GM19372 (cell line): Measurements from ENCODE around the gene SHC2.
A peak's percentile ranks its signal among the peaks of the same experiment; 100 is the strongest.

ENCODE experiments used
- ATAC-seq: cut with Tn5 transposase; IDR thresholded peaks from one replicate; pipeline ENCODE4 v1.9.1; 2021; ENCODE audit warnings: mild to moderate bottlenecking, low read depth, moderate library complexity; ENCODE audit not compliant: unreplicated experiment

SHC2 gene, protein sequence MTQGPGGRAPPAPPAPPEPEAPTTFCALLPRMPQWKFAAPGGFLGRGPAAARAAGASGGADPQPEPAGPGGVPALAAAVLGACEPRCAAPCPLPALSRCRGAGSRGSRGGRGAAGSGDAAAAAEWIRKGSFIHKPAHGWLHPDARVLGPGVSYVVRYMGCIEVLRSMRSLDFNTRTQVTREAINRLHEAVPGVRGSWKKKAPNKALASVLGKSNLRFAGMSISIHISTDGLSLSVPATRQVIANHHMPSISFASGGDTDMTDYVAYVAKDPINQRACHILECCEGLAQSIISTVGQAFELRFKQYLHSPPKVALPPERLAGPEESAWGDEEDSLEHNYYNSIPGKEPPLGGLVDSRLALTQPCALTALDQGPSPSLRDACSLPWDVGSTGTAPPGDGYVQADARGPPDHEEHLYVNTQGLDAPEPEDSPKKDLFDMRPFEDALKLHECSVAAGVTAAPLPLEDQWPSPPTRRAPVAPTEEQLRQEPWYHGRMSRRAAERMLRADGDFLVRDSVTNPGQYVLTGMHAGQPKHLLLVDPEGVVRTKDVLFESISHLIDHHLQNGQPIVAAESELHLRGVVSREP

DNA sequence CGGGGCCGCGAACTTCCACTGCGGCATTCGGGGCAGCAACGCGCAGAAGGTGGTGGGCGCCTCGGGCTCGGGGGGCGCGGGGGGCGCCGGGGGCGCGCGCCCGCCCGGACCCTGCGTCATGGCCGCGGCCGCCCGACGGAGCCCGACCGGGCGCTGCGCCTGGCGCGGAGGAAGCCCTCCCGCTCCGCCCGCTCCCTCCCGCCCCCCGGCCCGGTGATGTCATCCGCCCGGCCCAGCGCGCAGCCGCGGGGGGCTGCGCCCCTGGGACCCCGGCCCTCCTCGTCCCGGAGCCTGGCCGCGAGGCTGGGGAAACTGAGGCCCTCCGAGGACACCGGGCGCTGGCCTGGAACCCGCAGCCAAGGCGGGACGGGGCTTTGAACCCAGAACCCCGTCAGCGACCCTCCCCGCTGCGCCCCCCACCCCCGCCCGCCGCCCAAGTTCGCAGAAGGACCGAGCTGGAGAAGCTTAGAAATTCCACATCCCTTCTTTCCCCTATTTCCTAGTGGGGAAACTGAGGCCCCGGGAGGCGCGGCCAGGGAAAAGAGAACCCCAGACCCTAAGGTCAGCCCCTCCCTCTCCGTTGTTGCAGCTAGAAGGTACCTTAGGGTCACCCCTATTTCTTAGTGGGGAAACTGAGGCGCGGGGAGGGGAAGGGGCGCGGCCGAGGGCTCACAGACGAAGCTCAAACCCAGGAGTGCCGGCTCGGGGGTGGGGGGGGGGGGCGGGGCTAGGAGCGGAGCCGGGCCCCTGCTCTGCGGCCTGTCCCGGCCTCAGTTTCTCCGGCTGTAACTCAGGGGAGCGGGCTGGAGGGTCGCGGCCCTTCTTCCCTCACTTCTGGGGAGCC is at the start of gene SHC2:
SHC2 (minus strand) TSS at position 157 of the 844 bp plus-strand sequence; CDS start at position 120, 37 bp downstream.
- no peak for ATAC-seq

DNA sequence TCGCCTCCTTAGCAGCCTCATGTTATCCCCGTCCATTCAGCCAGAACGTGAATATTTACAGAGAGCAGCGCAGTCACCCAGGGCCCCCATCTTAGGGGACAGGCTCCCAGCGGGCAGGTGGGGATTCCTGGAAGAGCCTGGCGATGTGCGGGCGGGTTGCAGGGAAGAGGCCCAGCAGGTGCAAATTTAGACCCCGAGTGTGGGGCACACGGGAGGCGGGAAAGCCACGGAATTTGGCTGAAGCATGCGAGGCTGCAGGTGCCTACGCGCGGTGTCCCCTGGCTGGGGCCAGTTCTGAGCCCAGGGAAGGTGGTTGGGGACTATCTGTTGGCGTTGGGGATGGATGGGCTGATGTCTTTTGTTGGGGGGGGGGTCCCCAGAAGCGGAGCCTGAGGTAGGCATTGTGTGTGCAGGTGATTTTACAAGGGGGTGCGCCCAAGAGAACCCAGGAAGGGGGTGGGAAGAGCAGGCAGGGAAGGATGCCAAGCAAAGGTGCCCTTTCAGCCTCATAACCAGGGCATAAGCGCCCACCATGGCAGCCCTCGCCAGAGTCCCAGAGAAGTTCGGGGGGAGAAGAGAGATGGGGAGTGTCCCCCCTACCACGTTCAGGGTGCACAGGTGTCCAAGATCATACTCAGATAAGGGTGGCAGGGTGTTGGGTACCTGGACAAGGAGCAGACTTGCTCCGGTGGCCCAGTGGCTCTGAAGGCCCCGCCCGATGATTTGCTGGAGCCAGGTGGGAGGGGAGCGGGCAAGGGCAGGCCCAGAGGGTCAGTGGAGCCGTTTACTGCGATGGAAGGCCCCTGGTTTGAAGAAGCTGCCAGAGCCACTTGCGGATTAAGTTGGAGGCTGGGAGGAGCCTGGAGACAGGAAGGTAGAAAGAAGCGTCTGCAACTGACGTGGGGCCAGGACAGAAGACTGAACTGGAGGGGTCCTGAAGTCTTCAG is 47.6 kb upstream of the SHC2 start:
- no peak for ATAC-seq

DNA sequence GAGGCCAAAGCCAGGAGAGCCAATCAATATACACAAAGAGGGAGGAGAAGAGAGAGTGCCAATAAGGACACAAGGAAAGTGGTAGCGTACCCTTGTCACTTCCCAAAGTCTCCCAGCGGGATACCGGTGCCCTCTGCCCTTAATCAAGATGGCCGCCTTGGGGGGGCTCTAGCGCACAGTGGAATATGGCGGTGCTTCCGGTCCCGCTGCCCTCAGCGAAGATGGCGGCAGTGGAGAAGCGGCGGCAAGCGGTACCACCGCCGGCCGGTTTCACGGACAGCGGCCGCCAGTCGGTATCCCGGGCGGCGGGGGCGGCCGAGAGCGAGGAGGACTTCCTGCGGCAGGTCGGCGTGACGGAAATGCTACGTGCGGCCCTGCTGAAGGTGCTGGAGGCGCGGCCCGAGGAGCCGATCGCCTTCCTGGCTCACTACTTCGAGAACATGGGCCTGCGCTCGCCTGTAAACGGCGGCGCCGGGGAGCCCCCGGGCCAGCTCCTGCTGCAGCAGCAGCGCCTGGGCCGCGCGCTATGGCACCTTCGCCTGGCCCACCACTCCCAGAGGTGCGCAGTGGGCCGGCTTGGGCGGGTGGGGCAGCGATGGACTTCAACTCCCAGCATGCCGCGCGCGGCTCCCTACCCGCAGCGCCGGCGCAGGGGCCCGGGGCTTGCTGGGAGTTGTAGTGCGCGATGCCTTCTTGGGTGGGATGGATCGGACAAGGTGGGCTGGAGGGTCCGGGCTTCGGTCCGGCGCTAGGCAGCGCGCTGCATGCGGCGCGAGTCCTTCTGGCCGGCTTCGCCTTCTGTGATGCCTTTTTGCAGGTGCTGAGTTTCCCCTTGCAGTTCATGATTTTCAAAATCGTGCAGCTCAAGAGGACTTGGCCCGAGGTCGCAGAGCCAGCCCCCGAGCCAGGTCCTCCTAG is 46.7 kb upstream of the SHC2 start, which contains the start of gene TPGS1:
TPGS1 (plus strand) TSS at position 212 of the 918 bp plus-strand sequence; CDS start at position 222, 10 bp downstream.
- ATAC-seq, result peak; percentile 47

DNA sequence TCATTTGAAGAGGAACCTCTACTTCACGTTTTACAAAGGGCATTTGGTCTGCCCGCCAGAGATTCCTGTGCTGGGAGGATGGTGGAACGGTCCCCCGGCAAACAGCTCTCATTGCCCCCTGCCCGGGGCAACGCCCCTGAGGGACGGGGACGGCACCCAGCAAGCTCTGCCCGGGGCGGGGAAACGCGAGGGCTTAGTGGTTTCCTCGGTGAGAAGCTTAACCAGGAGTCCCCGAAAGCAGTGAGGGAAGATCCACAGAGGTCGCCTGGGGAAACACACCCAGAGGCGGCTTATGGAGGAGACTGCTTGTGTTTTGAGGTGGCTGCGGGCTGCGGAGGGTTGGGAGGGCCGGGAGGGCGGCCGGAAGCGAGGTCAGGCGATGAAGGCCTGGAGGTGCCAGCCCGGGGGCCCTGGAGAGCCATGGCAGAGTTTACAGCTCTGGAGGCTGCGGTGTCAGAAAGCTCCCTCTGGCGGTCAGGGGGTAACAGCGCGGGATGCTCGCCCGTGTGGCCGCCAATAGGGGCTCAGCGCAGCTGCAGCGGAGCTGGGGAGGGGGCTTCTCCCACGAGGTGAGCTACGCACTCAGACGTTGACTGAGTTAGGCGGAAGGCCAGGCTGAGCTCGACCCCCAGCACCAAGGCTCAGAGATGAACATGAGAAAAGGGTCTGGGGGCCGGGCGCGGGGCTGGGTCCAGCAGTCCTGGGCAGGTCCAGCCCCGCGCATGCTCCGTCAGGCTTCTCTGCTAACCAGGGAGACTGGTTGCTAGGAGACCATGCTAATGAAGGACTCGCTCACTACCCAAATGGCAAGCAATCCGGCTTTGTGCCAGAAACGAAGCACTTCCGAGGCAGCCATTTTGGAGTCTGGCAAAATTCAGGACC is 45.8 kb upstream of the SHC2 start:
- peak; percentile 68 for ATAC-seq

DNA sequence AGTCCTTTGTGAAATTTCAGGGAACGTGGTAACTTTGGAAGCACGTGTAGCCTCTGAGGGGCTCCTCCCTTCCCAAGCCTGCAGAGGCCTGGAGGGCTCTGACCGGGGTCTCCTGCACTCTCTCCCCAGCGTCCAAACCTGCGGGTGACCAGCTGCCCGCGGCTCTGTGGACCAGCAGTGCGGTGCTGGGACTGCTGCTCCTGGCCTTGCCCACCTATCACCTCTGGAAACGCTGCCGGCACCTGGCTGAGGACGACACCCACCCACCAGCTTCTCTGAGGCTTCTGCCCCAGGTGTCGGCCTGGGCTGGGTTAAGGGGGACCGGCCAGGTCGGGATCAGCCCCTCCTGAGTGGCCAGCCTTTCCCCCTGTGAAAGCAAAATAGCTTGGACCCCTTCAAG is 43.8 kb upstream of the SHC2 start:
- ATAC-seq, result no peak

DNA sequence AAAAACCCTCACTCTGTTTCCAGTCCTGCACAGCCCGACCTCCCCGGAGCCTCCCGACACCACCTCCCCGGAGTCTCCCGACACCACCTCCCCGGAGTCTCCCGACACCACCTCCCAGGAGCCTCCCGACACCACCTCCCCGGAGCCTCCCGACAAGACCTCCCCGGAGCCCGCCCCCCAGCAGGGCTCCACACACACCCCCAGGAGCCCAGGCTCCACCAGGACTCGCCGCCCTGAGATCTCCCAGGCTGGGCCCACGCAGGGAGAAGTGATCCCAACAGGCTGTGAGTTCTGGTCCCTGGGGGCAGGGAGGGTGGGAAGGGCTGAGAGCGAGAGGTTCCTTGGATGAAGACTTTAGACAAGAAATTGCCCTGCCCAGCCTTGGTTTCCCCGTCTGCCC is 40.8 kb upstream of the SHC2 start:
- no peak for ATAC-seq

DNA sequence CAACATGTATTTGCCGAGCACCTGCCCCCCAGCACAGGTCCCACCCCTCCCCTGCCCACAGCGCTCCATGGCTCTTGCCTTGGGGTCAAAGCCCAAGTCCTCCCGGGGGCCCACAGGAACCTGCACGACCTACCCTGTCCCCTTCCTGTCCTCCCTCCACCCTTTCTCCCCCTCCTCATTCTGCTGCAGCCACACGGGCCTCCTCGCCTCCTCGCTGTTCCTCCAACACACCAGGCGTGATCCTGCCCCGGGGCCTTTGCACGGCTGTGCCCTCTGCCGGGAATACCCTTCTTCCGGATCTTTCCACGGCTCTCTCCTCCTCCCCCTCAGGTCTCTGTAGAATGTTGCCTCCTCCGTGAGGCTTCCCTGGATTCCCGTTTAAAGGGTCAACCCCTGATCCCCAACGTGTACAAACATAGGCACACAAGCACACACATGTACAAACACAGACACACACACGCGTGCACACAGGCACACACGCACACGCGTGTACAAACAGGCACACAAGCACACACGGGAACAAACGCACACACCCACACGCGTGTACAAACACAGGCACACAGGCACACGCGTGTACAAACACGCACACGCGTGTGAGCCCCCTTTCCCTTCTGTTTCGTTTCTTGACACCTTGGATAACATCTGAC is 38.3 kb upstream of the SHC2 start:
- no peak for ATAC-seq

DNA sequence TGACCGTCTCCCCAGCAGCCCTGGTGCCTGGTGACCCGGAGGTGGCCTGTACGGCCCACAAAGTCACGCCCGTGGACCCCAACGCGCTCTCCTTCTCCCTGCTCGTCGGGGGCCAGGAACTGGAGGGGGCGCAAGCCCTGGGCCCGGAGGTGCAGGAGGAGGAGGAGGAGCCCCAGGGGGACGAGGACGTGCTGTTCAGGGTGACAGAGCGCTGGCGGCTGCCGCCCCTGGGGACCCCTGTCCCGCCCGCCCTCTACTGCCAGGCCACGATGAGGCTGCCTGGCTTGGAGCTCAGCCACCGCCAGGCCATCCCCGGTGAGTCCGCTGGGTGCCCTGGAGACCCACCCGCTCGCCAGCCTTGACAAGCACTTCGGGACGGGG is 37.7 kb upstream of the SHC2 start:
- no peak for ATAC-seq

DNA sequence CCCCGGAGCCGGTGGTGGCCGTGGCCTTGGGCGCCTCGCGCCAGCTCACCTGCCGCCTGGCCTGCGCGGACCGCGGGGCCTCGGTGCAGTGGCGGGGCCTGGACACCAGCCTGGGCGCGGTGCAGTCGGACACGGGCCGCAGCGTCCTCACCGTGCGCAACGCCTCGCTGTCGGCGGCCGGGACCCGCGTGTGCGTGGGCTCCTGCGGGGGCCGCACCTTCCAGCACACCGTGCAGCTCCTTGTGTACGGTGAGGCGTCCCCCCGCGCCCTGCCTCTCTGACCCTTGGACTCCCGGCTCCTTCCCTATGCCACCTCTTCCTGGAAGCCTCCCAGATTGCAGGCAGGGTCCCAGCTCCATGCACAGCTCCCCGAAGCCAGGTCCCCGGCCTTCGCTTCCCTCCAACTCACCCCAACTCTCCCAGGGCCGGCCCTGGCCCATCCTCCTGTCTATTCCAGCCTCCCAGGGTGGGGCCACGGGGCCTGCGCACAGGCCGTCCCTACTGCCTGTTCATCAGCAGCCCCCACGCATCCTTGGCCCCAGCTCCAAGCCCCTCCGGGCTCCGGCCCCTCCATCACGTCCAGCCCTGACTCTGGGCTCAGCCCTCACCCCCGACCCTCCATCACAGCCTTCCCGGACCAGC is 37.2 kb upstream of the SHC2 start:
- ATAC-seq, result no peak

DNA sequence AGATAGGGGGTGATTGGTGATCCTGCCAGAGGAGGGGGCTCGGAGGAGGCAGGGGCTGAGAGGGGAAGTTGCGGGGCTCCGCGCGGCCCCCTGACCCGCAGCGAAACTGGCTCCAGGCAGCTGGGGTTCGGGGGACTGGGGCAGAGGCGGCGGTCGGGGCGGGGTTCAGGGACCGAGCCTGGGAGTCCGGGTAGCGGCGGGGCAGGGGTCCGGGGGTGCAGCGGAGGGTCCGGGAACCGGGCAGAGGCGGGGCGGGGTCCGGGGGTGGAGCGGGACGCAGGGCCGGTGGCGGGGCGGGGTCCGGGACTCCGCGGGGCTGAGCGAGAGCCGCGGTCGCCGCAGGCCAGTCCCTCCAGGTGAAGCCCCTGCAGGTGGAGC is 36.6 kb upstream of the SHC2 start:
- no peak for ATAC-seq

DNA sequence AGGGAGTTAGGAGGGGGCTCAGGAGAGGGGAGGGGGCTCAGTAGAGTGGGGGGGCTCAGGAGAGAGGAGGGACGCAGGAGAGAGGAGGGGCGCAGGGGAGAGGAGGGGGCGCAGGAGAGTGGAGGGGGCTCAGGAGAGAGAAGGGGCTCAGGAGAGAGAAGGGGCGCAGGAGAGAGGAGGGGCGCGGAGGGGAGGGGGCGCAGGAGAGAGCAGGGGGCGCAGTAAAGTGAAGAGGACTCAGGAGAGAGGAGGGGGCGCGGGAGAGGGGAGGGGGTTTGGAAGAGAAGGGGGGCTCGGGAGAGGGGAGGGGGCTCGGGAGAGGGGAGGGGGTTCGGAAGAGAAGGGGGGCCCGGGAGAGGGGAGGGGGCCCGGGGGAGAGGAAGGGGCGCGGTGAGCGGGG is 36.2 kb upstream of the SHC2 start:
- ATAC-seq, result no peak

DNA sequence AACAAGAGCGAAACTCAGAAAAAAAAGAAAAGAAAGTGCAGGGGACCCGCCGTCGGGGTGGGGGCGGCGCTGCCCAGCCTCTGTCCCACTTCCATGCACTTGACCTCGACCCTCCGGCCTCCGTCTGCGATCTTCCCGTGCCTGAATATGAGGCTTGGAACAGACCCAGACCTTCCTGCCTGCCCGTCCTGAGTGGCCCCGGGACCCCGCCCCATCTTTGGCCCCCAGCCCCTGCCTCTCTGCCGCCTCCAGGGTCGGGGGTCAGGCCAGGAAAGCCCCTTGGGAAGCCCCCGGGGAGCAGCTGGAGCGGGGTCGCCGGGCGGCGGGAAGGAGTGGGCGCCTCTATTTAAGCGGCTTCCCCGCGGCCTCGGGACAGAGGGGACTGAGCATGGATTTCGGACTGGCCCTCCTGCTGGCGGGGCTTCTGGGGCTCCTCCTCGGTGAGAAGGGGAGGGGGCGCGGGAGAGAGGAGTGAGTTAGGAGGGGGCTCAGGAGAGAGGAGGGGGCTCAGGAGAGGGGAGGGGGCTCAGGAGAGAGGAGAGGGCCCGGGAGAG is 35.4 kb upstream of the SHC2 start, which contains the start of gene MADCAM1:
MADCAM1 (plus strand) TSS at position 375 of the 554 bp plus-strand sequence; CDS start at position 389, 14 bp downstream.
- no peak for ATAC-seq

DNA sequence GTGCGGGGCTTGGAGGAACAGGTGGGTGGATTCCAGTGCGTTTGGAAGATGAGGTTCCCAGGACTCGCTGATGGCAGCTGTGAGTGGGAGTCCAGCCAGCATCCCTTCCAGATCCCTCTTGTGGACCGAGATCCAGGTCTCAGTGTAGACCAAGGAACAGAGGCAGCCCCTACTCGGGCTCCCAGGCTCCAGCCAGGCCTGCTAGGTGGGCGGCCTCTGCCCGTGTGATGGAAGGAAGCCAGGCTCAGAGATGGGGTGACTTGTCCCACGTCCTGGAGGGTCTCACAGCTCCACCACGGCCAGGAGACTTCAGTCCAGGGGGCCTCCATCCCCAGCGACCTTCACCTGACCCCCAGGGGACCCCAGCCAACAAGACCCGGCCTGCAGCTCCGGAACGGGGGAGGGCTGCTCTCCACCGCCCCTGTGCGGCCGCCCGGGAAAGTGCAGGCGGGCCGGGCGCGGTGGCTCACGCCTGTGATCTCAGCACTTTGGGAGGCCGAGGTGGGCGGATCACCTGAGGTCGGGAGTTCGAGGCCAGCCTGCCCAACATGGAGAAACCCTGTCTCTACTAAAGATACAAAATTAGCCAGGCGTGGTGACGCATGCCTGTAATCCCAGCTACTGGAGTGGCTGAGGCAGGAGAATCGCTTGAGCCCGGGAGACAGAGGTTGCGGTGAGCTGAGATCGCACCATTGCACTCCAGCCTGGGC is 34.7 kb upstream of the SHC2 start:
- ATAC-seq, result no peak

DNA sequence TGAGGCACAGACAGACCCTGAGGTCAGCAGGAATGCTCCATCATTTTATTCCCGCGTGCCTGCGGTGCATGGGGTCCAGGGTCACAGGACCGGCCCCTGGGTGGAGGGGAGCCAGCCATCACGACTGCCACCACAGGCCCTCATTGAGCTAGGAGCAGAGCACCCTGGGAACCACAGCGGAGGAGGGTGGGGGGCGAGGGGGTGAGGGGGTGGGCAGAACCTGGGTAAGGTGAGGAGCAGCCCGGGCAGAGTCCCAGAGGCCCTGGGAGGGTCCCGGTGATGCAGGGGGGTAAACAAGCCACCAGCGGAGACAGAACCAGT is 34.2 kb upstream of the SHC2 start:
- ATAC-seq, result no peak

DNA sequence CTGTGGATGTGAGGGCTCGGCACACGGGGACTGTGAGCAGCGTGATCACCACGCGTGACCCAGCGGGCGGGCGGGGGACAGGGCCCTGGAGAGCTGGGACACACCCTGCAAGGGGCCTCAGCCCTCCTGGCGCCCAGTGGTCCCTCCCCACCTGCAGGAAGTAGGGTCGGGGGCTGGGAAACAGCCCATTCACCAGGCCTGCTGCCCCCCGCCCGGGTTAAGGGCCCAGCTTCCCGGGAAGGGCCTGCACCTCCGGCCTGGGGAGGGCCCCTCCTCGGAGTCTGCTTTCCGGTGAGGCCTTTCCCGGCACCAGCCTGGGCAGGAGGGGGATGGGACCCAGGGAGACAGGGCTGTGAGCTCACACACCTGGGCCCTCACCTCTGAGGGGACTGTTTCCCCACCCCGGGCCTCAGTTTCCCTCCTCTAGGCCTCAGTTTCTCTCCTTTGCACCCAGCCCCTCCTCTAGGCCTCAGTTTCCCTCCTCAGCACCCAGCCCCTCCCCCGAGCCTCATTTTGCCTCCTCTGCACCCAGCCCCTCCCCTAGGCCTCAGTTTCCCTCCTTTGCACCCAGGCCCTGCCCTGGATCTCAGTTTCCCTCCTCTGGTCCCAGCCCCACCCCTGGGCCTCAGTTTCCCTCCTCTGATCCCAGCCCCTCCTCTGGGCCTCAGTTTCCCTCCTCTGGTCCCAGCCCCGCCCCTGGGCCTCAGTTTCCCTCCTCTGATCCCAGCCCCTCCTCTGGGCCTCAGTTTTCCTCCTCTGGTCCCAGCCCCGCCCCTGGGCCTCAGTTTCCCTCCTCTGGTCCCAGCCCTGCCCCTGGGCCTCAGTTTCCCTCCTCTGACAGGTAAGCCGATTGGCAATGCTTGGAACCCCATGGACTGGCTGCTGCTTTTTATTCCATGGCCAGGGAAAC is 33.6 kb upstream of the SHC2 start:
- no peak for ATAC-seq
